ENCODE data around the gene PTPRH. TPM values are rescaled to one million over a fixed set of nuclear protein-coding genes. Genes with fewer than 3 reads are reported as not detected.

Gene PTPRH
- total RNA-seq, 1 experiment from 2014 or later, result 11.7 TPM

GRCh38 chr19:55255618-55256423 lies 46.5 kb upstream of the PTPRH start:
- Histone ChIP-seq H3K27me3 (ENCODE audit: insufficient read depth, low read depth) (no peaks in the 10 kb centered on the region), H3K4me2 (peak overlapping the region; percentile 97), H4K20me1 (ENCODE audit: insufficient read depth) (peaks cover 71% of the 10 kb centered on the region), H3K4me3 (peak overlapping the region; percentile 77), H3F3A (ENCODE audit: insufficient read depth, low read depth) (peaks cover 45% of the 10 kb centered on the region), H3K36me3 (ENCODE audit: low read depth) (no peaks in the 10 kb centered on the region), H3K9me2 (ENCODE audit: insufficient read depth) (no peaks in the 10 kb centered on the region), H3K27ac (peak overlapping the region; percentile 58), H3K79me2 (ENCODE audit: low read depth) (peaks cover 78% of the 10 kb centered on the region), H3K9me3 (ENCODE audit: insufficient read depth, low read depth) (no peaks in the 10 kb centered on the region), H2AFZ (no peak overlapping the region), H3K4me1 (replicated peaks; ENCODE audit: insufficient read depth) (peaks cover 55% of the 10 kb centered on the region)
- TF ChIP-seq CTCF (conservative IDR thresholded peaks at IDR 0.05) (no peak), EZH2 (IDR thresholded peaks at IDR 0.05; ENCODE audit: low read depth) (no peak)
- ChIA-PET POLR2A (ENCODE audit: unreplicated experiment) (interaction anchor here (0.5 to 1.5 kb wide), 2 partner anchors 89 to 152 kb away, joined by 4 to 7 read pairs; partner anchors contain the start of gene UBE2S), CTCF (interaction anchor here (0.6 kb wide), 2 partner anchors 83 to 852 kb away, joined by 3 to 12 read pairs; no protein-coding TSS in a partner anchor)
- DNase-seq, result peak in 1 of 2 experiments; percentile 86
- BruUV-seq (replicated peaks), result no TSS peak
- intact Hi-C loops (cut with micrococcal nuclease; ENCODE audit: unreplicated experiment), result no loop called here

GRCh38 chr19:55254625-55254977 lies 45.3 kb upstream of the PTPRH start:
- peaks cover 91% of the 10 kb centered on the region for H3K79me2 ChIP-seq (ENCODE audit: low read depth)
- no peak overlapping the region for H3K4me2 ChIP-seq
- H3K4me3 ChIP-seq, result no peak overlapping the region
- DNase-seq, result no peak
- BruUV-seq (replicated peaks), result no TSS peak
- H3K9me3 ChIP-seq (ENCODE audit: insufficient read depth, low read depth), result no peaks in the 10 kb centered on the region
- peaks cover 47% of the 10 kb centered on the region for H3K4me1 ChIP-seq (replicated peaks; ENCODE audit: insufficient read depth)
- no peaks in the 10 kb centered on the region for H3K9me2 ChIP-seq (ENCODE audit: insufficient read depth)
- H4K20me1 ChIP-seq (ENCODE audit: insufficient read depth), result peaks cover 83% of the 10 kb centered on the region
- no peaks in the 10 kb centered on the region for H3K36me3 ChIP-seq (ENCODE audit: low read depth)
- no peak overlapping the region for H2AFZ ChIP-seq
- peaks cover 34% of the 10 kb centered on the region for H3F3A ChIP-seq (ENCODE audit: insufficient read depth, low read depth)
- no peaks in the 10 kb centered on the region for H3K27me3 ChIP-seq (ENCODE audit: insufficient read depth, low read depth)
- ChIA-PET POLR2A (ENCODE audit: unreplicated experiment) (no interaction called here), CTCF (interaction anchor here (0.6 kb wide), 1 partner anchor 92 kb away, joined by 8 read pairs; no protein-coding TSS in a partner anchor)
- intact Hi-C loops (cut with micrococcal nuclease; ENCODE audit: unreplicated experiment), result no loop called here
- no peak for TF ChIP-seq EZH2 (IDR thresholded peaks at IDR 0.05; ENCODE audit: low read depth)
- TF ChIP-seq CTCF (conservative IDR thresholded peaks at IDR 0.05), result no peak
- no peak overlapping the region for H3K27ac ChIP-seq

- H3K27me3 ChIP-seq (ENCODE audit: insufficient read depth, low read depth), result no peaks in the 10 kb centered on the region
- H3F3A ChIP-seq (ENCODE audit: insufficient read depth, low read depth), result peaks cover 31% of the 10 kb centered on the region
- peaks cover 89% of the 10 kb centered on the region for H4K20me1 ChIP-seq (ENCODE audit: insufficient read depth)
- H3K27ac ChIP-seq, result no peak overlapping the region
- no peak overlapping the region for H3K4me3 ChIP-seq
- ChIA-PET POLR2A (ENCODE audit: unreplicated experiment) (no interaction called here), CTCF (interaction anchor here (0.6 kb wide), 1 partner anchor 91 kb away, joined by 8 read pairs; no protein-coding TSS in a partner anchor)
- no peaks in the 10 kb centered on the region for H3K36me3 ChIP-seq (ENCODE audit: low read depth)
- no peak for DNase-seq
- H2AFZ ChIP-seq, result no peak overlapping the region
- H3K4me1 ChIP-seq (replicated peaks; ENCODE audit: insufficient read depth), result peaks cover 52% of the 10 kb centered on the region
- H3K9me2 ChIP-seq (ENCODE audit: insufficient read depth), result no peaks in the 10 kb centered on the region
- H3K79me2 ChIP-seq (ENCODE audit: low read depth), result peaks cover 96% of the 10 kb centered on the region
- TF ChIP-seq EZH2 (IDR thresholded peaks at IDR 0.05; ENCODE audit: low read depth) (no peak), CTCF (conservative IDR thresholded peaks at IDR 0.05) (no peak)
- H3K9me3 ChIP-seq (ENCODE audit: insufficient read depth, low read depth), result no peaks in the 10 kb centered on the region
- BruUV-seq (replicated peaks), result no TSS peak
- intact Hi-C loops (cut with micrococcal nuclease; ENCODE audit: unreplicated experiment), result no loop called here
- H3K4me2 ChIP-seq, result no peak overlapping the region
These were observed 44.7 kb upstream of the PTPRH start for GRCh38 chr19:55253842-55254624.

Measured in PC-9 (cell line).